Lung (tissue), 12 donors: Measurements from ENCODE around the gene SURF4. TPM values are rescaled to one million over a fixed set of nuclear protein-coding genes. Genes with fewer than 3 reads are reported as not detected.
A peak's percentile ranks its signal among the peaks of the same experiment; 100 is the strongest.

Source experiments
- ATAC-seq: fragments of 200-7000 bp; cut with Tn5 transposase; one replicate; pipeline ENCODE4 v1.9.1; 2020; ENCODE audit warnings: moderate number of reproducible peaks; ENCODE audit not compliant: insufficient read depth, low FRiP score
- DNase-seq, 3 donors: peaks; one replicate each; pipeline ENCODE4 v3.0.0-alpha.2; 2013 to 2017
- H3K27ac ChIP-seq, 2 donors: one replicate each; pipeline ENCODE4 v1.5.1; 2013; ENCODE audit warnings: mild to moderate bottlenecking in 2 of 2, moderate library complexity in 2 of 2, control low read depth in 1 of 2, inconsistent platforms in 1 of 2, low read depth in 1 of 2, low read length in 1 of 2
- H3K27me3 ChIP-seq, 3 donors: one replicate each; pipeline ENCODE4 v1.5.1; 2013; ENCODE audit warnings: low read length in 2 of 3; ENCODE audit not compliant: control insufficient read depth in 3 of 3, insufficient read depth in 3 of 3
- H3K36me3 ChIP-seq, 4 donors: one replicate each; pipeline ENCODE4 v1.5.1; 2013; ENCODE audit warnings: low read length in 4 of 4, mild to moderate bottlenecking in 1 of 4, moderate library complexity in 1 of 4; ENCODE audit not compliant: control insufficient read depth in 4 of 4, insufficient read depth in 4 of 4
- H3K4me1 ChIP-seq, 5 donors: one replicate each; pipeline ENCODE4 v1.5.1; 2013; ENCODE audit warnings: low read length in 5 of 5, mild to moderate bottlenecking in 2 of 5, moderate library complexity in 1 of 5; ENCODE audit not compliant: control insufficient read depth in 5 of 5, insufficient read depth in 5 of 5
- H3K4me3 ChIP-seq: one replicate; pipeline ENCODE4 v1.5.1; 2013; ENCODE audit warnings: mild to moderate bottlenecking, control low read depth, moderate library complexity
- H3K9ac ChIP-seq, 2 donors: one replicate each; pipeline ENCODE4 v1.5.1; 2013; ENCODE audit warnings: low read length in 2 of 2, control low read depth in 1 of 2; ENCODE audit not compliant: insufficient read depth in 1 of 2
- H3K9me3 ChIP-seq, 4 donors: one replicate each; pipeline ENCODE4 v1.5.1; 2013; ENCODE audit warnings: low read length in 3 of 4, mild to moderate bottlenecking in 1 of 4, moderate library complexity in 1 of 4; ENCODE audit not compliant: control insufficient read depth in 4 of 4, insufficient read depth in 3 of 4
- CTCF ChIP-seq: IDR thresholded peaks from 2 replicates; pipeline ENCODE4 v1.5.1; 2012; ENCODE audit warnings: mild to moderate bottlenecking; ENCODE audit errors: control extremely low read depth, extremely low read depth
- WGBS, 2 donors: extraction: QIAGEN DNeasy Blood & Tissue Kit; methylation state at CpG; one replicate each; pipeline ENCODE4 v1.1.7; 2013; 5-methylcytosine and 5-hydroxymethylcytosine counted together
- polyA plus RNA-seq, 2 donors: library from polyadenylated mRNA; stranded (reverse); fragments of 200-250 nt; gene quantifications; one replicate each; pipeline ENCODE4 v1.2.1, GENCODE V29; 2013
- total RNA-seq, 2 donors: library from RNA; depleted of rRNA in 1 of 2; stranded (reverse); fragments of >200 nt in 1 of 2; gene quantifications; one replicate each; pipeline ENCODE4 v1.2.1, GENCODE V29; 2014 to 2021
- donor health status: control.
- donor health status: control.
- donor health status: Bipolar disorder and iron deficiency.
- donor health status: healthy.
- donor health status: DM: yes; HTN: yes; CAD: no.

SURF4 gene
- total and polyA plus RNA-seq, 4 donors = 87.4 to 222 (median 174) TPM

GRCh38 chr9:133357656-133358055 lies 18.2 kb downstream of the SURF4 start:
- H3K4me3 ChIP-seq = no peak overlapping the region
- DNase-seq (no peak), ATAC-seq (no peak)
- peaks cover 0 to 20% (median 9%) of the 10 kb centered on the region in 5 donors for H3K4me1 ChIP-seq
- no peak overlapping the region for H3K9ac ChIP-seq
- no peaks in the 10 kb centered on the region for H3K27me3 ChIP-seq
- H3K27ac ChIP-seq = no peak overlapping the region
- H3K9me3 ChIP-seq = no peaks in the 10 kb centered on the region
- WGBS, 2 donors = 84 to 91% methylated on average over 14 of the region's 14 CpGs
- H3K36me3 ChIP-seq = peaks cover 10 to 38% (median 29%) of the 10 kb centered on the region in 4 donors
- TF ChIP-seq CTCF = no peak

GRCh38 chr9:133356391-133357091 lies 19.3 kb downstream of the SURF4 start, which contains the start of the genes SURF1 and SURF2:
TSS of gene SURF1 (minus strand) at chr9:133356487. CDS start at chr9:133356453, 34 bp downstream.
TSS of gene SURF2 (plus strand) at chr9:133356550. CDS start at chr9:133356593, 43 bp downstream.
- H3K36me3 ChIP-seq = peaks cover 4 to 40% (median 30%) of the 10 kb centered on the region in 4 donors
- peak within 1 kb of the TSS; percentile 46 to 49 for H3K9ac ChIP-seq
- peak within 1 kb of the TSS; percentile 56 to 76 for H3K27ac ChIP-seq
- H3K4me1 ChIP-seq = peaks cover 0 to 17% (median 9%) of the 10 kb centered on the region in 5 donors
- no peaks in the 10 kb centered on the region for H3K9me3 ChIP-seq
- 1 to 2% methylated on average over 51 to 78 of the region's 78 CpGs for WGBS, 2 donors
- no peak for TF ChIP-seq CTCF
- DNase-seq (peak; percentile 82 to 86 (median 86)), ATAC-seq (peak; percentile 91)
- no peaks in the 10 kb centered on the region for H3K27me3 ChIP-seq
- peak within 1 kb of the TSS; percentile 76 for H3K4me3 ChIP-seq

GRCh38 chr9:133355881-133356357 lies 19.9 kb downstream of the SURF4 start:
- H3K36me3 ChIP-seq = peaks cover 2 to 40% (median 33%) of the 10 kb centered on the region in 4 donors
- H3K9me3 ChIP-seq = no peaks in the 10 kb centered on the region
- H3K9ac ChIP-seq = peak overlapping the region; percentile 46 to 49
- peaks cover 0 to 17% (median 9%) of the 10 kb centered on the region in 5 donors for H3K4me1 ChIP-seq
- no peaks in the 10 kb centered on the region for H3K27me3 ChIP-seq
- H3K27ac ChIP-seq = peak overlapping the region in 1 of 2 donors; percentile 48
- DNase-seq = no peak
- ATAC-seq = peak; percentile 4
- H3K4me3 ChIP-seq = peak overlapping the region; percentile 76
- TF ChIP-seq CTCF = no peak
- WGBS, 2 donors = 0 to 2% methylated on average over 29 to 31 of the region's 31 CpGs
